Measurements from ENCODE around the gene HIVEP3.

HIVEP3 gene

DNA sequence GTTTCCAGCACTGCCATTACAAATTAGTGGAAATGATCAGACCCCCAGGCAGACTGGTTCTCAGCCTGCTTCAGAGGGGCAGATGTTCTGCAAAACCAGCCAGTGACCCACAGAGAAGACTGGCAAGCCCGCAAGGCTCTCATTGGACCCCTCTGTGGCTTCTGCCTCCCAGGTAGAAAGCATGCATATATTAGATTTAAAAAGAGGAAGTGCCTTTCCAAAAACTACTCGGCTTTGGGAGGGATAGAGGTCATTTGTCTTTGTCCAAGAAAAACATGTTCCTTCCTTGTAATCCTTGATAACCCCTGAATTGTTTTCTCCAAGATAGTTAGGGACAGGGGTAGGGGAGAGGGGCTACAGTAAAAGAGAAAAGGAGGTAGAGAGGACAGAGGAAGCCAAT lies 11.8 kb downstream of the HIVEP3 start:
- TF ChIP-seq, protein P1, sequence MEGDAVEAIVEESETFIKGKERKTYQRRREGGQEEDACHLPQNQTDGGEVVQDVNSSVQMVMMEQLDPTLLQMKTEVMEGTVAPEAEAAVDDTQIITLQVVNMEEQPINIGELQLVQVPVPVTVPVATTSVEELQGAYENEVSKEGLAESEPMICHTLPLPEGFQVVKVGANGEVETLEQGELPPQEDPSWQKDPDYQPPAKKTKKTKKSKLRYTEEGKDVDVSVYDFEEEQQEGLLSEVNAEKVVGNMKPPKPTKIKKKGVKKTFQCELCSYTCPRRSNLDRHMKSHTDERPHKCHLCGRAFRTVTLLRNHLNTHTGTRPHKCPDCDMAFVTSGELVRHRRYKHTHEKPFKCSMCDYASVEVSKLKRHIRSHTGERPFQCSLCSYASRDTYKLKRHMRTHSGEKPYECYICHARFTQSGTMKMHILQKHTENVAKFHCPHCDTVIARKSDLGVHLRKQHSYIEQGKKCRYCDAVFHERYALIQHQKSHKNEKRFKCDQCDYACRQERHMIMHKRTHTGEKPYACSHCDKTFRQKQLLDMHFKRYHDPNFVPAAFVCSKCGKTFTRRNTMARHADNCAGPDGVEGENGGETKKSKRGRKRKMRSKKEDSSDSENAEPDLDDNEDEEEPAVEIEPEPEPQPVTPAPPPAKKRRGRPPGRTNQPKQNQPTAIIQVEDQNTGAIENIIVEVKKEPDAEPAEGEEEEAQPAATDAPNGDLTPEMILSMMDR (IDR thresholded peaks at IDR 0.05; ENCODE audit: low read depth, low read length, missing control alignments), result no peak
- no peak overlapping the region for H3K4me3 ChIP-seq (ENCODE audit: low read depth, low read length)
- no peak for DNase-seq (ENCODE audit: low read depth)

DNA sequence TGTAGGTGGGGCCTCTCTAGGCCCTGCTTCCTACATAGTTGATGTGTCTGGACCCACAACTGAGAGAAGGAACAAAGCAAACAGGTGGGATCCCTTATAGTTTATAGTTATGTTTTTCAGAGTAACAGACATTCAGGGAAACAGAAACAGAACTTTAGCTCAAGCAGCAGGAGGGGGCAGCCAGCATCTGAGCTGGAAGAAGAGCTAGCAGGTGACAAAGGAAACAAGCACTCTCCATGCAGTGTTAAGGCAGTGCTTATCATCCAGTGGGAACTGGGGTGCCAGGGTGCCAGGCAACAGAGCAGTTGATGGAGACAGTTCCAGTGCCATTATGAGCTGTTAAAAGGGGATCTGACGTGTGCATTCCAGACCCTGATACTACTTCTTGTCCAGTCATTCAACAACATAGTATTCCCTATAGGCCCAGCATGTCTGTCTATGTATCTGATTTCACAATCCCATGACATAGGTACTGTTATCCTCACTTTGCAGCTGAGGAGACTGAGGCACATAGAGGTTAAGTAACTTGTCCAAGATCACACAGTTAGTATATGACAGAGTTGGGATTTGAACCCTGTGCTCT lies 13.5 kb downstream of the HIVEP3 start:
- DNase-seq (ENCODE audit: low read depth), result no peak
- no peak overlapping the region for H3K4me3 ChIP-seq (ENCODE audit: low read depth, low read length)
- TF ChIP-seq, protein P1 (IDR thresholded peaks at IDR 0.05; ENCODE audit: low read depth, low read length, missing control alignments), result no peak

DNA sequence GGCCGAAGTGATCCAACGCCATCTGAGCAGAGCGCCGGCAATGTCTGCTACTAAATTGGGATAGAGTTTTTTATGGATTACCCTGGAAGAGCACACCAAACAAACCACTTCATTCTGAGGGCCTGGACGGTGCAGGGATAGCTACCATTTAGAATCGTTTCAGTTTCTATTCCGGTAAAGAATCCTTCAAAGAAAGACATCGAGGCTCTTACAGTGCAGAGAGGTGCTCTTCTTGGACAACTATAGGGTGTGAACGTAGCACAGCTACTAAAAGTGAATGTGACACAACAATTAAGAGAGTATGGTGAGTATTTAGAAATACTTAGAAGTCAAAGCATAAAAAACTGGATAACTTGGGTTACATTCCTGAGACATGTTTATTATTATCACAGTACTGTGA lies 16.1 kb downstream of the HIVEP3 start:
- DNase-seq (ENCODE audit: low read depth), result no peak
- H3K4me3 ChIP-seq (ENCODE audit: low read depth, low read length), result no peak overlapping the region
- TF ChIP-seq, protein P1 (IDR thresholded peaks at IDR 0.05; ENCODE audit: low read depth, low read length, missing control alignments), result no peak

DNA sequence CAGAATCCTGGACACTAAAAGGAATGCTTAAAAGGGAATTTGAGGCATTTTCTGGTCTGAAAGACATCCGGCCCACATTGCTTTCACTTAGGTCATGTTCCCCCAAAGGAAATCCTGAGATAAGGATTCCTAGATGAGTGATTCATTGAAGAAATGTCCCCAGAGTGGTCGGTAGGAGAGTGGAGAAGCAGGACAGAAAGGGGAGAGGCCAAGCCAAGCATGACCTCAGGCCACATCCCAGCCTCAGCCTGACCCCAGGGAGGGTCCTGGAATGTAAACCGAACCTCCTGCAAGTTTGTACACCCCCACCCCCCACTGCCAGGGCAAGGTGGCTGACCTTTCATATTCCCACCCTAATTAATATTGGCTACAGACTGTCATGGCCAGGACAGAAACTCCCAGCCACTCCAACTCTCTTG lies 16.6 kb downstream of the HIVEP3 start:
- H3K4me3 ChIP-seq (ENCODE audit: low read depth, low read length), result no peak overlapping the region
- TF ChIP-seq, protein P1 (IDR thresholded peaks at IDR 0.05; ENCODE audit: low read depth, low read length, missing control alignments), result no peak

DNA sequence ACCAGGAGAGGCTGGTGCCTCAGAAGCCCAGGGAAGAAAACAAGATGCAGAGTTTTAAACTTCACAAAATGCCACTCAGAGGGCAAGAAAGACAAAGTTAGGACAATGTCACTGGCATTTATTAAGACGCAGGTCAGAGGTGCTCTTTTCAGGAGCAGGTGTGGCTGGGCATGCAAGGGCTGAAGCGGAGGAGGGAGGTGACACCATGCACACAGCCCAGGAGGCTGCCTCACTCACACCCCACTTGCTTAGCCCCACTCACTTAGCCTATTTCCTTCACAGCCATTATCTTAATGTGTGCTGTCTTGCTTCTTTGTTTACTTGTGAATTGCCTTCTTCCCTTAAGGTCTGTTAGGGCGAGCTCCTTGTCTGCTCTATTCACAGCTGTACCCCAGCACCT lies 17.2 kb downstream of the HIVEP3 start:
- TF ChIP-seq, protein P1 (IDR thresholded peaks at IDR 0.05; ENCODE audit: low read depth, low read length, missing control alignments), result no peak
- DNase-seq (ENCODE audit: low read depth), result no peak
- H3K4me3 ChIP-seq (ENCODE audit: low read depth, low read length), result no peak overlapping the region

More for the DNA sequence above, 16.6 kb downstream of the HIVEP3 start:
- no peak for DNase-seq (ENCODE audit: low read depth)

DNA sequence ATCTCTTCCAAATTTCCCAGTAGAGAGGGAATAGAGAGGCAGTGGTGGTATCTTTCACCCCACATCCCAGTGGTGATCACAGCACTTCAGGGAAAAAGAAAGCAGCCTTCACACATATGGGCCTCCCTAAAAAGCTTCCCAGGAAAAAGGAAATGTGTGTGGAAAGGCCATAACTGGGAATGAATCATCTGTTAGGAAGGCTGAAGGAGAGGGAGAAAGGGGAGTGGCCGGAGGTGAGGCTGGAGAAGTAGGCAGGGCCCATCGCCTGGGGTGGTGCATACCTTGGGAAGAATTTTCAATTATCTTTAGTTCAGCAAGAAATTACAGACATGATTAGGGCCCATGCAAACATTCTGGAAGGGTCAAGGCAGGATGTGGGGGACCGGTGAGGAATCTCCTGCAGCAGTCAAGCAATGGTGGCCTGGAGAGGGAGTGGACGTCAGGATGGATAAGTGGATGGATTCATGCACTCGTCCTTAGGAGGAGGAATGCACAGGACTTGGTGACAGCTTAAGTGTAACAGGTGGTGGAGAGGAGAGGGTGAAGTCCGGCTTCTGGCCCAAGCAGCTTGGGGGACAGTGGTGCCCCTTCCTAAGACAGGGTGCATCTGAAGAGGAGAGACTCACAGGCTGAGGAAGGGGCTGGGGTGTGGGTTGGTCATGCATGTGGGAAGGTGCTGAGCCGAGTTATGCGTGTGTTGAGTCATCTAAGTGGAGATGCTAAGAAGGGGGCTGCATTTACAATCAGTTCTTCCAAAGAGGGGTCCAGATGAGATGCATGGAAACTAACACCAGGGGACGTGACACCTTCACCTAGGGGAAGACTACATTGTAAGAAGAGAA lies 17.9 kb downstream of the HIVEP3 start:
- TF ChIP-seq, protein P1 (IDR thresholded peaks at IDR 0.05; ENCODE audit: low read depth, low read length, missing control alignments), result no peak
- no peak for DNase-seq (ENCODE audit: low read depth)
- H3K4me3 ChIP-seq (ENCODE audit: low read depth, low read length), result no peak overlapping the region

Measured in GM12864 (cell line).